PFSK-1 (cell line): ENCODE measurements around the gene C11orf21.

Experiments
- POLR2AphosphoS5 ChIP-seq: IDR thresholded peaks from 2 replicates; pipeline ENCODE4 v1.6.1; 2012; ENCODE audit warnings: low read depth, mild to moderate bottlenecking, control low read depth, low read length, moderate library complexity
- TAF1 ChIP-seq: IDR thresholded peaks from 2 replicates; pipeline ENCODE4 v1.6.1; 2012; ENCODE audit warnings: low read length, control low read depth, borderline replicate concordance; ENCODE audit not compliant: insufficient read depth
- TF ChIP-seq, protein P1 (sequence below), 2 experiments: IDR thresholded peaks; 2 replicates each; pipeline versions ENCODE4 v1.6.1 to v1.8.0; 2011 to 2012; ENCODE audit warnings: low read depth in 2 of 2, low read length in 2 of 2, control low read depth in 1 of 2, inconsistent platforms in 1 of 2, mild to moderate bottlenecking in 1 of 2, moderate library complexity in 1 of 2; ENCODE audit not compliant: insufficient read depth in 1 of 2

DNA sequence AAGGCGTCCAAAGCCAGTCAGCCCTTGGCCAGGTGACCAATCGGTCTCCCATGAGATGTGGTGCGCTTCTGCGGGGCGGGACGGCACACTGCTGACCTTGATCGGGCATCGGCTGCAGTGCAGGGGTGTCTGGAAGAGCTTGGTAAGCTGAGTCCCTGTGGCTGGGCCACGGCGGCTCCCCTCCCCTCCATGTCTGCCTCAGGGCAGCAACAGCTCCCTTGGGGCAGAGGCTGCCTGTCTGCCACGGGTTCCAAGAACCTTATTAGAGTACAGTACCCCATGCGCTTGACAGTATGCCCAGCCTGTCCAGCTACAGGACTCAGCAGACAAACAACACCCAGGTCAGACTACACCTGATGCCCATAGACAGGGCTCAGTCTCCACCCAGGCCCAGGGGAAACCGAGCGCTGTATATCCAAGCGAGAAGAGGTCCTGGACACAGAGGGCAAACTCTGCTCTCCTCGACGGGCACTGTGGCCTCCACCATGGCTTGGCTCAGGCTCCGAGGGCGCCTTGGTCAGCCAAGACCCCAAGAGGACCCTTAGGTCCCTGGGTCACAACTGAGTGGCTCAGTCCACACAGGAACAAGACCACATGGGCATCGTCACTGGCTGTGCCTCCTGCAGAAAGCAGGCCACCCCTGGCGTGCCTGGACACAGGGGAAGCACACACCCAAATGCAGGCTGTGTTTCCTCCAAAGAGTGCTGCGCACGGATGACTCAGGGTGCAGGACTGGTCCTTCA, 19.0 kb upstream of the C11orf21 start:
- TF ChIP-seq POLR2AphosphoS5 (no peak), TAF1 (no peak)
- TF ChIP-seq, protein P1, sequence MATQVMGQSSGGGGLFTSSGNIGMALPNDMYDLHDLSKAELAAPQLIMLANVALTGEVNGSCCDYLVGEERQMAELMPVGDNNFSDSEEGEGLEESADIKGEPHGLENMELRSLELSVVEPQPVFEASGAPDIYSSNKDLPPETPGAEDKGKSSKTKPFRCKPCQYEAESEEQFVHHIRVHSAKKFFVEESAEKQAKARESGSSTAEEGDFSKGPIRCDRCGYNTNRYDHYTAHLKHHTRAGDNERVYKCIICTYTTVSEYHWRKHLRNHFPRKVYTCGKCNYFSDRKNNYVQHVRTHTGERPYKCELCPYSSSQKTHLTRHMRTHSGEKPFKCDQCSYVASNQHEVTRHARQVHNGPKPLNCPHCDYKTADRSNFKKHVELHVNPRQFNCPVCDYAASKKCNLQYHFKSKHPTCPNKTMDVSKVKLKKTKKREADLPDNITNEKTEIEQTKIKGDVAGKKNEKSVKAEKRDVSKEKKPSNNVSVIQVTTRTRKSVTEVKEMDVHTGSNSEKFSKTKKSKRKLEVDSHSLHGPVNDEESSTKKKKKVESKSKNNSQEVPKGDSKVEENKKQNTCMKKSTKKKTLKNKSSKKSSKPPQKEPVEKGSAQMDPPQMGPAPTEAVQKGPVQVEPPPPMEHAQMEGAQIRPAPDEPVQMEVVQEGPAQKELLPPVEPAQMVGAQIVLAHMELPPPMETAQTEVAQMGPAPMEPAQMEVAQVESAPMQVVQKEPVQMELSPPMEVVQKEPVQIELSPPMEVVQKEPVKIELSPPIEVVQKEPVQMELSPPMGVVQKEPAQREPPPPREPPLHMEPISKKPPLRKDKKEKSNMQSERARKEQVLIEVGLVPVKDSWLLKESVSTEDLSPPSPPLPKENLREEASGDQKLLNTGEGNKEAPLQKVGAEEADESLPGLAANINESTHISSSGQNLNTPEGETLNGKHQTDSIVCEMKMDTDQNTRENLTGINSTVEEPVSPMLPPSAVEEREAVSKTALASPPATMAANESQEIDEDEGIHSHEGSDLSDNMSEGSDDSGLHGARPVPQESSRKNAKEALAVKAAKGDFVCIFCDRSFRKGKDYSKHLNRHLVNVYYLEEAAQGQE (IDR thresholded peaks at IDR 0.05; ENCODE audit: insufficient read depth in 1 of 2, low read depth in 2 of 2, low read length in 2 of 2), result no peak
